Stimulated activated naive CD4-positive, alpha-beta T cell treated with Interleukin-2 at 50 U/mL for 16 hours (primary cell): Measurements from ENCODE around the gene ST3GAL2.
A peak's percentile ranks its signal among the peaks of the same experiment; 100 is the strongest.
"Not testable (repeated sequence)": the region's sequence is repeated elsewhere in the genome, so short reads cannot be mapped to it uniquely, and the experiment has no call there.

ENCODE experiments used
- DNase-seq: peaks from one replicate; lab custom pipeline; 2025; lab: John Stamatoyannopoulos, UW

The ST3GAL2 gene

GRCh38 chr16:70417661-70418060, 21.2 kb downstream of the ST3GAL2 start:
- no peak for DNase-seq

GRCh38 chr16:70416748-70417616, 21.9 kb downstream of the ST3GAL2 start:
- DNase-seq, result no peak

GRCh38 chr16:70413572-70413971, 25.3 kb downstream of the ST3GAL2 start:
- not testable (repeated sequence) for DNase-seq

GRCh38 chr16:70412385-70412784, 26.5 kb downstream of the ST3GAL2 start:
- DNase-seq, result no peak

GRCh38 chr16:70410734-70411133, 28.2 kb downstream of the ST3GAL2 start:
- DNase-seq, result no peak

GRCh38 chr16:70407811-70408274, 31.1 kb downstream of the ST3GAL2 start:
- DNase-seq, result no peak

- not testable (repeated sequence) for DNase-seq
These were observed 32.8 kb downstream of the ST3GAL2 start for GRCh38 chr16:70406104-70406503.

GRCh38 chr16:70402916-70403659, 35.8 kb downstream of the ST3GAL2 start:
- DNase-seq, result no peak

GRCh38 chr16:70399951-70400350, 38.9 kb downstream of the ST3GAL2 start:
- no peak for DNase-seq

- no peak for DNase-seq
These were observed 39.5 kb downstream of the ST3GAL2 start for GRCh38 chr16:70399381-70399780.

GRCh38 chr16:70398177-70398743, 40.6 kb downstream of the ST3GAL2 start:
- no peak for DNase-seq

GRCh38 chr16:70396246-70396904, 42.5 kb downstream of the ST3GAL2 start:
- DNase-seq, result no peak

- peak; percentile 38 for DNase-seq
These were observed 43.5 kb downstream of the ST3GAL2 start for GRCh38 chr16:70395345-70395901.

- DNase-seq, result no peak
These were observed 44.0 kb downstream of the ST3GAL2 start for GRCh38 chr16:70394853-70395252.

GRCh38 chr16:70393662-70394061, 45.2 kb downstream of the ST3GAL2 start:
- DNase-seq, result no peak

- DNase-seq, result no peak
These were observed 46.3 kb downstream of the ST3GAL2 start for GRCh38 chr16:70392606-70393005.

GRCh38 chr16:70391881-70392481, 46.9 kb downstream of the ST3GAL2 start:
- no peak for DNase-seq

- DNase-seq, result no peak
These were observed 47.5 kb downstream of the ST3GAL2 start for GRCh38 chr16:70391446-70391845.

GRCh38 chr16:70390774-70391173, 48.1 kb downstream of the ST3GAL2 start:
- no peak for DNase-seq

GRCh38 chr16:70388006-70388680, 50.8 kb downstream of the ST3GAL2 start:
- no peak for DNase-seq
